Hepatocyte (in vitro differentiated cells): ENCODE data around the gene MMP20. TPM values are rescaled to one million over a fixed set of nuclear protein-coding genes. Genes with fewer than 3 reads are reported as not detected.

Experiments
- DNase-seq: peaks from one replicate; pipeline ENCODE4 v3.0.0-alpha.2; 2016; ENCODE audit warnings: low spot score
- H2AFZ ChIP-seq: fragments of 200-600 bp; sonication (generic); 2 replicates; pipeline ENCODE4 v1.6.0; 2016; ENCODE audit warnings: antibody characterized with exemption, mild to moderate bottlenecking
- H3K27ac ChIP-seq: fragments of 200-600 bp; sonication (generic); 2 replicates; pipeline ENCODE4 v1.5.1; 2016; ENCODE audit warnings: mild to moderate bottlenecking
- H3K27me3 ChIP-seq: fragments of 200-600 bp; sonication (generic); 2 replicates; pipeline ENCODE4 v1.6.1; 2016
- H3K36me3 ChIP-seq: fragments of 200-600 bp; sonication (generic); replicated peaks from 2 replicates; pipeline ENCODE4 v1.5.1; 2016; ENCODE audit warnings: low read depth; ENCODE audit not compliant: insufficient read depth
- H3K4me1 ChIP-seq: fragments of 200-600 bp; sonication (generic); 2 replicates; pipeline ENCODE4 v1.5.1; 2016; ENCODE audit warnings: mild to moderate bottlenecking, moderate library complexity; ENCODE audit not compliant: insufficient read depth
- H3K4me2 ChIP-seq: fragments of 200-600 bp; sonication (generic); 2 replicates; pipeline ENCODE4 v1.6.0; 2016
- H3K4me3 ChIP-seq: fragments of 200-600 bp; sonication (generic); 2 replicates; pipeline ENCODE4 v1.5.1; 2016; ENCODE audit warnings: mild to moderate bottlenecking
- H3K79me2 ChIP-seq: fragments of 200-600 bp; sonication (generic); 2 replicates; pipeline ENCODE4 v1.6.0; 2017; ENCODE audit warnings: mild to moderate bottlenecking
- H3K9me2 ChIP-seq: fragments of 200-600 bp; sonication (generic); replicated peaks from 2 replicates; pipeline ENCODE4 v1.6.0; 2017; ENCODE audit warnings: mild to moderate bottlenecking; ENCODE audit not compliant: insufficient read depth
- H3K9me3 ChIP-seq: fragments of 200-600 bp; sonication (generic); 2 replicates; pipeline ENCODE4 v1.5.1; 2016; ENCODE audit warnings: low read depth, mild to moderate bottlenecking
- H4K20me1 ChIP-seq: fragments of 200-600 bp; sonication (generic); 2 replicates; pipeline ENCODE4 v1.6.0; 2016; ENCODE audit warnings: mild to moderate bottlenecking; ENCODE audit not compliant: insufficient read depth, poor library complexity, severe bottlenecking
- CTCF ChIP-seq: fragments of 200-600 bp; sonication (generic); IDR thresholded peaks from 2 replicates; pipeline ENCODE4 v1.5.1; 2016; ENCODE audit warnings: antibody characterized with exemption, mild to moderate bottlenecking; ENCODE audit not compliant: poor library complexity
- EZH2 ChIP-seq: fragments of 200-600 bp; sonication (generic); IDR thresholded peaks from 2 replicates; pipeline ENCODE4 v1.6.1; 2016; ENCODE audit warnings: antibody characterized with exemption, mild to moderate bottlenecking, borderline replicate concordance
- EZH2phosphoT487 ChIP-seq: fragments of 200-600 bp; sonication (generic); IDR thresholded peaks from one replicate; pipeline ENCODE4 v1.6.1; 2018; ENCODE audit warnings: antibody characterized with exemption, mild to moderate bottlenecking, low read depth, moderate library complexity; ENCODE audit not compliant: unreplicated experiment, severe bottlenecking
- WGBS: methylation state at CpG from one replicate; pipeline ENCODE4 v1.1.6; 2016; ENCODE audit warnings: low lambda C conversion rate; ENCODE audit errors: missing lambda C conversion rate; 5-methylcytosine and 5-hydroxymethylcytosine counted together
- polyA plus RNA-seq: library from polyadenylated mRNA; unstranded; fragments of >200 nt; fragmentation: Nextera tagmentation; extraction: Ambion mirVana; gene quantifications from 2 replicates; pipeline ENCODE4 v1.2.1, GENCODE V29; 2016
- total RNA-seq: library from RNA; depleted of rRNA; stranded (reverse); fragments of >200 nt; gene quantifications from 2 replicates; pipeline ENCODE4 v1.2.3, GENCODE V29; 2014

Gene MMP20
- total and polyA plus RNA-seq, 2 experiments from 2014 or later: not detected

- H3K79me2 ChIP-seq: no peaks in the 10 kb centered on the region
- no peaks in the 10 kb centered on the region for H3K27me3 ChIP-seq
- no peaks in the 10 kb centered on the region for H3K9me2 ChIP-seq
- no peak overlapping the region for H3K4me3 ChIP-seq
- H3K4me1 ChIP-seq: peaks cover 2% of the 10 kb centered on the region
- no peaks in the 10 kb centered on the region for H3K36me3 ChIP-seq
- no peaks in the 10 kb centered on the region for H4K20me1 ChIP-seq
- no peak overlapping the region for H2AFZ ChIP-seq
- WGBS: 92% methylated on average over 3 of the region's 3 CpGs
- H3K9me3 ChIP-seq: no peaks in the 10 kb centered on the region
- no peak overlapping the region for H3K4me2 ChIP-seq
- TF ChIP-seq EZH2phosphoT487 (no peak), EZH2 (no peak), CTCF (no peak)
- H3K27ac ChIP-seq: no peak overlapping the region
- DNase-seq: no peak
Measured at GRCh38 chr11:102546923-102547471, 78.1 kb downstream of the MMP20 start.

GRCh38 chr11:102546427-102546826 is 78.7 kb downstream of the MMP20 start:
- Histone ChIP-seq H3K27me3 (no peaks in the 10 kb centered on the region), H4K20me1 (no peaks in the 10 kb centered on the region), H3K79me2 (no peaks in the 10 kb centered on the region), H3K27ac (no peak overlapping the region), H3K4me1 (no peaks in the 10 kb centered on the region), H3K36me3 (no peaks in the 10 kb centered on the region), H3K4me3 (no peak overlapping the region), H2AFZ (no peak overlapping the region), H3K9me3 (no peaks in the 10 kb centered on the region), H3K4me2 (no peak overlapping the region), H3K9me2 (no peaks in the 10 kb centered on the region)
- no peak for TF ChIP-seq EZH2
- no peak for TF ChIP-seq EZH2phosphoT487
- no peak for DNase-seq
- 83% methylated on average over 4 of the region's 4 CpGs for WGBS

- no peak for DNase-seq
- H3K9me2 ChIP-seq: no peaks in the 10 kb centered on the region
- no peaks in the 10 kb centered on the region for H3K36me3 ChIP-seq
- no peak overlapping the region for H2AFZ ChIP-seq
- no peaks in the 10 kb centered on the region for H3K79me2 ChIP-seq
- H3K4me3 ChIP-seq: no peak overlapping the region
- H3K27ac ChIP-seq: no peak overlapping the region
- H3K4me2 ChIP-seq: no peak overlapping the region
- H3K9me3 ChIP-seq: no peaks in the 10 kb centered on the region
- no peaks in the 10 kb centered on the region for H3K27me3 ChIP-seq
- TF ChIP-seq EZH2phosphoT487 (no peak), CTCF (no peak), EZH2 (no peak)
- no peaks in the 10 kb centered on the region for H3K4me1 ChIP-seq
- WGBS: 67% methylated on average over 4 of the region's 4 CpGs
- H4K20me1 ChIP-seq: no peaks in the 10 kb centered on the region
Measured at GRCh38 chr11:102545701-102546100, 79.4 kb downstream of the MMP20 start.

- TF ChIP-seq EZH2phosphoT487 (no peak), CTCF (no peak), EZH2 (no peak)
- Histone ChIP-seq H2AFZ (no peak overlapping the region), H3K4me2 (no peak overlapping the region), H3K79me2 (no peaks in the 10 kb centered on the region), H4K20me1 (no peaks in the 10 kb centered on the region), H3K9me2 (no peaks in the 10 kb centered on the region), H3K36me3 (no peaks in the 10 kb centered on the region), H3K9me3 (no peaks in the 10 kb centered on the region), H3K27ac (no peak overlapping the region), H3K4me3 (no peak overlapping the region), H3K27me3 (no peaks in the 10 kb centered on the region), H3K4me1 (no peaks in the 10 kb centered on the region)
- WGBS: 92% methylated on average over 1 of the region's 1 CpG
- no peak for DNase-seq
Measured at GRCh38 chr11:102544594-102544993, 80.5 kb downstream of the MMP20 start.
